ENCODE results near the gene FAM107A.

DNA sequence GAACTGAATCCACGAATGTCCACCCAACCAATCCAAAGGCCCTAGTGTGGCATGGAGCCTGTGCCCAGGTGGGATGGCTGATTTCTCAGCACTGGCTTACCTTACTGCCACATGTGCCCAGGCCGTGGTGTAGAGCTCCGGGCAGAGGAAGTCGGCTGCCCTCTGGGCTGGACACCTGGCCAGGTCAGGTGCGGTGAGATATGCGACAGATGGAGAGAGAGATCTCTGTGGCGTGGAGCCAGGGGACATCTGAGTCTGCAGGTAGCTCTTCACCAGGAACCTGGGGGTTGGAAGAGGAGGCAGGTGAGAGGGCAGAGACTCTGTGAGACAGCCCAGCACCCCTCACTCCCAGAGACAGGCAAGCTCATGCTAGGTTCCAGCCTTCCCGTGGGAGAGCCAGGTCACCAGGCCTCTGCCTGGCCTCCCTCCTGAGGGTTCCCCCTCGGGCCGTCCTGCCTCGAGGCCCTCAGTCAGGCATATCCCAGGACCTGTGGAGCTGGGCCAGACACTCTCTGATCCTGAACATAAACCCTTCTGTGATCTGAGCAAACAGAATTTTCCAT is 52.8 kb downstream of the FAM107A start:
- TF ChIP-seq POLR2A (IDR thresholded peaks at IDR 0.05; ENCODE audit: low read depth) (no peak), CTCF (IDR thresholded peaks at IDR 0.05) (no peak), EP300 (IDR thresholded peaks at IDR 0.05) (no peak), POLR2AphosphoS5 (IDR thresholded peaks at IDR 0.05) (no peak)

Data from esophagus muscularis mucosa (tissue), 4 donors.